HG03521 (cell line): Measurements from ENCODE around the gene RAET1L.
A peak's percentile ranks its signal among the peaks of the same experiment; 100 is the strongest.
"Not testable (repeated sequence)": the region's sequence is repeated elsewhere in the genome, so short reads cannot be mapped to it uniquely, and the experiment has no call there.

ENCODE experiments used
- ATAC-seq: cut with Tn5 transposase; IDR thresholded peaks from one replicate; pipeline ENCODE4 v1.9.1; 2021; ENCODE audit warnings: mild to moderate bottlenecking, moderate library complexity; ENCODE audit not compliant: unreplicated experiment

RAET1L gene

DNA sequence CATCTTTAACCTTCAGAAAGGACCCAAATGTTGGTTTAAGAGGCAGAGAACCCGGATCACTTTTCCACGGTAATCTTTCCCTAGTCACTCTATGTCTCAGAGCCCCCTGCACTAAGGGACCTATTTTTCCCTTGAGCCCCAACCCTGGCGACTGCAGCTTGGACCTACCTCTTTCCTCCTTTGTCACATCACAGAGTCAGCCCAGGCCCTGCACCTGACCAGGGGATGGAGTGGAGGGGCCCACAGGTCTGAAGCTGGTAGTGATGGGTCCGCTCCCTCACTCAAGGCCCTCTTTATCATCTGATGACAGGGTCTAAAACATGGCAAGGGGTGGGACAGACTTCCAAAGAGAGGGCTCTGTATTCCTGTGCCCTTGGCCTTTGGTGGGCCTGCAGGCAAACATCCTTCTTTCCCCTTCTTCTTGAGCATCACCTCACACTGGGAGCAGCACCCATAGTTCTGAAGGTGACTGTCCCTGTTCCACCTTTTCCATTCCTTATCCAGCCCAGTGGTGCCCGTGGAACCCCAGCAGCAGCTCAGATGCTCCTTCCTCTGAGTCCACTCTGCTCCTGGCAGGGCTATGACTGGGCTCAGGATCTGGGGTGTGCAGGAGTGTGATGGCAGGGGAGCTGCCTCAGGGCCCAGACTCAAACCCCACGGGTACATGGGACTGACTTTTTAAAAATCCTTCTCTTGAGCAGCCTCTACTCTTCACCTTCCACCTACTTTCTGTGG is 6.3 kb downstream of the RAET1L start:
- no peak for ATAC-seq

DNA sequence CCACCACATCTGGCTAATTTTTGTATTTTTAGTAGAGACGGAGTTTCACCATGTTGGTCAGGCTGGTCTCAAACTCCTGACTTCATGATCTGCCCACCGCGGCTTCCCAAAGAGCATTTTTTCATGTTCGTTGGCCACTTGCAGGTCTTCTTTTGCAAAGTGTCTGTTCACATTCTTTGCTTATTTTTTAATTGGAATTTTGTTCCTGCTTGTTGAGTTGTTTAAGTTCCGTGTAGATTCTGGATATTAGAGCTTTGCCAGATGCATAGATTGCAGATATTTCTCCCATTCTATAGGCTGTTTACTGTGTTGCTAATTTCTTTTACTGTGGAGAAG is 8.2 kb downstream of the RAET1L start:
- not testable (repeated sequence) for ATAC-seq

DNA sequence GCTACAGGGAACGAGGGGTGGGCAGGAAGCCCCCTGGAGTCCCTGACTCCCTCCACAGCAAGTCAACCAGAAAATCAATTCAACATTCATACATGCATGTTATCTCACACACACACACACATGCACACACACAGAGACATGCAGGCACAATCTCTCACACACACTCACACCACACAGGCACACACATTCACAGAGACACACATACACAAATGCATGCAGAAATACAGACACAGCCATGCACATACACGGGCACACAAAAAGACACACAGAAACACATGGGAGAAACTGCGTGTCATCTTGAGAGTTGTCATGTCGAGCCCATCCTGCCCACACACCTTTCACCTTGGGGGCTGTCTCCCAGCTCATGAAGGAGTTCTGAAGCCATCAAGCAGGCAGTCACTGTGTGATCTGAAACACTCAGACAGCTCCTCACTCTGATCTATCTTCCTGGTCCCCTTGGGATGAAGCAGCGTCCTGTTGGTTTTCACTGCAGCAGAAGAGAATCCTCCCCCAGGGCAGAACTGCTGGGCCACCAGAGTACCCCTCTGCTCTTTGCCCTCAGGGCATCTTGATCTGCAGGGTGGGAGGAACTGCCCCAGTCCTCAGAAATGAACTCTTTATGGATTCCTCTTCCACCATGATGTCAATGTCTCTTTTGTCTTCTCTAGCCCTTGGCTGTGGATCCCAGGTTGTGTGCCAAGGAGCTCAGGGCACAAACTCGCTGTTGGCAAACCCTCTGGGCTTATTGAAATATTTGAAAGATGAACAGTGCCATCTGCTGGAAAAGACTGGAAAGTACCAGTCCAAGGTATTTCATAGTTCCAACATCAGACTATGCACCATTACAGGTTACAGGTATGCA is 8.8 kb downstream of the RAET1L start:
- ATAC-seq = no peak

DNA sequence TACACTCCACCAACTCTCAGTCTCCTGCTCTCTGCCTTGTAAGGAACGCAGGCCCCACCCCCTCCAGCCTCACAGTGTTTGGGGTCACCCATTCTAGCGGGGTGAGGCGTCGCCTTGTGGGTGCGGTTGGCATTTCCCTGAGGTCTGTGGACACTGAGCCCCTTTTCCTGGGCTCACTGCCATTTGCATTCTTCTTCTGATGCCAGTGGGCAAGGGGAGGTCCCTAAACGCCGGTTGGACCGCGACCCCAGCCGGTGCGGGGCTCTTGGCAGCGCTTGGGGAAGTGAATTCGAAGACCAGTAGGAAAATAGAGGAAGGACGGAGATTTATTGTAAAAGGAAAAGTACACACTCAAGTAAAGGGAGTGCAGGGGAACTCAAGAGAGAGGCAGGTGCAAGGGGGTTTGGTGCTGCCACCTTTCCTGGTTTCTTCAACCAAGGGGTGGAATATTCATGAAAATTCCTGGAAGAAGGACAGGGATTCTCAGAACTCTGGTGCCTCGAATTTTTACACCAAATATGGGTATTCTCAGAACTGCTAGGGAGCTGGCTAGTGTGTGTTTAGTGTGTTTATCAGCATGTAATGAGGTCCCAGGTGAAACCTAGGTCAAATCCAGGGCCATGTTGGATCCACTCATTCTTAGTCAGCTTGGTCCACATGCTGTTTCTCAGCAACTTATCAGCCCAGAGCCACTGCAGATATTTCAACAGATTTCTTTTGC is 9.9 kb downstream of the RAET1L start:
- not testable (repeated sequence) for ATAC-seq

DNA sequence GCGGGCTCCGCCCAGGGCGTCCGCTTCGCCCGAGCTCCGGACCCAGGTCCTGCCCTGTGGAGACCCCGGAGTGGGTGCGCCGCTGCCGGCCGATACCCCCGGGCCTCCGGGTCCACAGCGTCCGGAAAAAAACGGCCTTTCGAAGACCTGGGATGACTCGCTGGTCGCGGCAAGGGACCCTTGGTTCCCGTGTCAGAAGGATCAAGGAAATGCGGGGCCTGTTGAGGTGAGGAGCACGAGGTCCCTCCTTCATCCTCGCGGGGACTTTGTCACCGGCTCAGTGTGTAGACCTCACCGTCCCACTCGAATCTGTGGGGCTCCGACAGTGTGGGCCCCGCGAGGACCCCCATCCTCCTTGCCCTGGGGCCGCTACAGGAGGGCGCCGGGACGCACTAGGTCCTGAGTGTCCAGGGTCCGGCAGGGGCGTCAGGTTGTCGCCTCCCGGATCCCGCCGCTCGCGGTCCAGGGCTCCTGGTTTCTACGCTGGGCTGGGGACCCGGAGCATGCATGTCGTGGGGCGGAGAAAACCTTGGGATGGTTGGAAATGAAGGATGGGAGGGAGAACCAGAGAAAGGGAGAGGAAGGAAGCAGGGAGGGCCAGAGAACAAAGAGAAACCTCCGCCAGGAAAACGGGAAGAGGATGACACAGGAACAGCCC is 10.6 kb downstream of the RAET1L start:
- ATAC-seq = not testable (repeated sequence)

DNA sequence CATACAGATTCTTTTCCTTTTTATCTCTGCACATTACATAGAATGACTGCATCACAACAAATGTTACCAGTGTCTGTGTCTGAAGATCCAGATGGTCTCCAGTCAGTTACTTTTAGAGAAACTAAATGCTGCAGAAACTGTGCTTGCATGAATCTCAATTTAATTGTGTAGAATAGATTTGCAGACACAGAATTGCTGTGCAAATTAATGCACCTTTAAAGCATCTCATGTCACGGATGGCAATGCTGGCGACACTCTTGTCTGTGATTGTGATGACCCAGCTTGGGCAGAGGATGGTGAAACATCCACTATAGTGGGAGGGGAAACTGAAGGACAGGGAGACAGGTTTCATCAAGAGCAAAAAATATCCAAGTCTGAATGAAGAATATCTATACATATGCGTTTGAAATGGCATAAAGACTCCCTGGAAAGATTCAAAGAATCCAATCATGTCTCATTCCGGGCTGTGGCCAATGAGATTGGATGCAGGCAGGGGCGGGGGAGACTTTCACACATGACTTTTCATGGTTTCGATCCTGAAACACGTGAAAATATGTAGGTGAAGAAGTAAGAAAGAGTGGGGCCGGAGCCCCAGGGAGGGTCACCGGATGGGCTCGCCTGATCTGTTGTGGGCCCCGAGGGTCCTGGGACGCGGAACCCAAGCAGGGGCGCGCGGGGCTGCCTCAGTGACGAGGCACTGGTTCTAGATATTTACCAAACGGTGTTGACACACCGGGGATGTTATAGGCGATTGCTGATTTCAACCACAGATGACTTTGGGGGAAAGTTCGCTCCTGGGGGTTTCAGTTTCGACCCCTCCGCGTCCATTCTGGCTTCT is 11.3 kb downstream of the RAET1L start:
- ATAC-seq = not testable (repeated sequence)

DNA sequence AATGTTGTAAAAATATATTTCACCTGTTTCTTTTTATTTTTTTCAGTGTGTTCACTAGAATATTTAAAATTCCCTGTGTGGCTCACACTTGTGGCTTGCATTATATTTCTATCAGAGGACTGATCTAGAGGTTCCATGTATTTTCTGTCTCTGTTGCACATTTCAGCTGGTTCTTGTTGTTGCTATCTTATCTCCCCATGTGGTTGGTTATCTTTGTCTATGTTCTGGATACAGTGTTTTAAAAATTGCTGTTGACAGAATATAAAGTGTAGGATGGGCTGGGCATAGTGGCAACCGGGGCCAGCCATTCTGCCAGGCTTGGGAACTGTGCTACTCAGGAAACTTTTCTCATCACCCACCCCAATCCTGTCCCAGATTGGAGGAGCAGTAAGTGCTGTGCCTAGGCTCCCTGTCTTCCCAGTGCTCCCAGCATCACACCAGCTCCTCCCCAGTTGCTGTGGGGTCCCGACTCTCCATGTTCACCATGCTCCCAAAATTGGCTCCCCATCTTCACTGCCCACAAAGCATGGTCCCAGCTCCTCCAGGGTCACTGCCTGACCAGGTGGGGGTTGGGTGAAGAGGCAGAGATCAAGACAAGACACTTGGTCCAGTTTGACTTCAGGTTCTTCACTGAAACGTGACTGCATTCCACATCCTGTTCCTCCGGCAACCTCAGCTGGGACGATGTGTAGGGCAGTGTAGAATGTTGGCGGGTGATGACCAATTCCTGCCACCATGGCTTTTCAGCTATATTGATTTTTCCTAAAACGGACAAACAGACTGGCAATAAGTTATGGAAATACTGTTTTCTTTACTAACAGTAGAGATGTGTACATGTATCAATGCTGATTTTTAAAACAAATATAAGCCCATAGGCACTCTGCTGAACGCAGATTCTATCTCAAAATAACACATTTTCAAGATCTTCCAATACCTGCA is 12.2 kb downstream of the RAET1L start:
- ATAC-seq = not testable (repeated sequence)

DNA sequence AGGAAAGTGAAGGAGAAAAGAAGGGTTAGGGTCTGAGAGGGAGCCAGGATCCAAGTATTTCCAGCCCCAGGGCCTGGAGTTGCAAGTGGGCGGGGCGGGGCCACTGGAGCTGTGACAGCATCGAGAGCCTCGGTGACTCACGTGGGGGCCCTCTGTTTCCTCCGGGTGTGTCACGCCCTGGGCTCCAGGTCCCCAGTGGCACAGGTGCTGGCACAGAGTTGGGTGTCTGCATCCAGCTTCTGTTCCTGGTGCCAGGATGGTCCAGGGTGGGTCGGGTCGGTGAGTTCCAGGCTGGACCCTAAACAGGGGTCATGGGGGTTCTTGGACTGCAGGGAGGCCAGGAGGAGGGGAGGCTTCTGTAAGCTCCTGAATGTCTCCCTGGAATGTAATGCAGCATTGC is 16.7 kb downstream of the RAET1L start:
- no peak for ATAC-seq

DNA sequence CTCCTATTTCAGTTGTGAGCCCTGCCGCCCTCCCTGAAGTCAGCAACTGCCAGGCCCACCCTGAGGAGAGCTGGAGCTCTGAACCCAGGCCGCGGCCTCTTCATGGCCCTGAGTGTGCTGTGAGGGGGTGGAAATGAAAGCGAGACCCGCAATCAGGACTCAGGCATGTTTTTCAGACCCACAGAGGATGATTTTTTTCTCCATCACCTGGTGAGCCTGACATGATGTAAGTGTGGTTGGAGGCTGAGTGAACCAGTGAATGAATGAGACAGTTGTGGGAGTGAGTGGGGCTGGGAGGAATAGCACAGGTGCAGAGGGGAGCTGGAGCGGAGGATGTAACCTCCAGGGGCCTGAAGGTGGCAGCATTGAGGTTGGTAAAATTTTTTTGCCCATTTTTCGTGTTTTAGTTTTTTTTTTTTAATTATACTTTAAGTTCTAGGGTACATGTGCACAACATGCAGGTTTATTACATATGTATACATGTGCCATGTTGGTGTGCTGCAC is 18.3 kb downstream of the RAET1L start:
- peak; percentile 33 for ATAC-seq

DNA sequence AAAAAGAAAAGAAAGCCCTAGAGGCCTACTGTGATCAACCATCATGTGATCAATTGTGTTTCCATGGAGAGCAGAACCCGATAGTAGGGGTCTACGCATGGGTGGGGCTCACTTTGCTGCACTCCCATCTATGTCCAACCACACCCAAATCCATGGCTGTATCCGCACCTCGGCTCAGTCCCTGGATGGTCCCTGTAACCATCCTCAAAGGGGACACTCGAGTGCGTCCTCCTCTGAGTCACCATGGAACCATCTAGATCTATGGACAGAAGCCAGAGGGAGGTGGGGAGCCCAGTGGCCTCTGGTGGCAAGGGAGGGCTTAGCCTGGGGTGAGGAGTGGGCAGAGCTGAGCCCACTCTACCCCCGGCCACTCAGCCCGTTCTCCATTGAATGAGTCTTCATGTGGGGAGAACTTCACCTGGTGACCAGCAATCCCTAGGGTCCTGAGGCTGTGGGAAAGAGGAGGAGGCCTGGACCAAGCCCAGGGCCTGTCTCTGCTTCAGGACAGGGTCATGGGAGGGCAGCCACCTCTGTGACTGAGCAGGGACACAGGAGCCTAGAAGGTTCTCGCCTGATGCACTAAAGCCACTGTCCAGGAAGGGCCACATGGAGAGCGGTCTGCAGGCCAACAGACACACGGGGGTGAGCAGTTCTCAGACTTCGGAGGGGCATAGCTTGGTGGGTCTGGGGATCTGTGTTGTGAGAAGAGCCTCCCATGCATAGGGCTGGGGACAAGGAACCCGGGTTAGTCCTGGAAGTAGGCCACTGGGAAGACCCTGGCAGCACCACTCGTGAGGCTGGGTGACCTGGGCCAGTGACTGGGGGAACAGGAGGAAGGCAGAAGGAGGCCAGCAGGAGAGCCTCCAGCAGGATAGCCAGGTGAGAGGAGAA is 19.3 kb downstream of the RAET1L start:
- no peak for ATAC-seq

DNA sequence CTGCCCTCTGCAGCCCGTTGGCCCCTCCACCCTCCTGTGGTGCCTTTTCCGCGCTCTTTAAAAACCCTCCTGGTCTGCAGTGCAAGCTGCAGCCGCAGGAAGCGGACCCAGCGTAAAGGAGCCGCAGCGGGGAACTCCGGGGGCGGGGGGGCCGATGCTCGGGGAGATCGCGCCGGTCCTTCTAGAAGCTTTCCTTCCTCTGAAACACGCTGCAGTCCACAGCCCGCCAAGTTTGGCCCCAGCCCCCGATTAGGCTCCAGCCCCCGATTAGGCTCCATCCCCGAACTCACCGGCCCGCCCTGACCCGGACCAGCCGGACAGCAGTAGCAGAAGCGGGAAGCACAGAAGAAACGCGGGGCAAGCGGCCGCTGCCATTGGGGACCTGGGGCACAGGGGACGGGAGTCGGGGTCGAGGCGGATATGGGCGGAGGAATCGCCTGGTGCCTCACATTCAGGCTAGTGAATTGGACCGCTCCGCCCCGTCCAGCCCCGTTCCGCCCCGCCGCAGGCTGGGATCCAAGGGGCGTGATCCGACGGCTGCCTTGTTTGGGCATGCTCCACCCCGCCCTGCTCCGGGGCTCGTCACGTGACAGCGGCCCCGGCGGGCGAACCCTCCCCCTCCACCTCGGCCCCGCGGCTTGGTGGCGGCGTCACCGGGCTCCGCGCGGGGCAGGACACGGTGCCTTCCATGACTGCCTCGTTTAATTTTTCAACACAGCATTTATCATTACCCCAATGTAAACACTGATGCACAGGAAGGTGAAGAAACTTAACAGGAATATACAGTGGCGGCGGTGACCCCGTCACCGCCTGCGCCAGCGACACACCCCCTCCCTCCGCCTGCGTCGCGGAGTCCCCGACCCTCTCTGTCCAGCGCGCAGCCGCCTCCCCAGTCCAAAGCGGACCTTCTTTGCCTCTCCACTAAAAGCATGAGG is 20.3 kb downstream of the RAET1L start:
- peak; percentile 68 for ATAC-seq

DNA sequence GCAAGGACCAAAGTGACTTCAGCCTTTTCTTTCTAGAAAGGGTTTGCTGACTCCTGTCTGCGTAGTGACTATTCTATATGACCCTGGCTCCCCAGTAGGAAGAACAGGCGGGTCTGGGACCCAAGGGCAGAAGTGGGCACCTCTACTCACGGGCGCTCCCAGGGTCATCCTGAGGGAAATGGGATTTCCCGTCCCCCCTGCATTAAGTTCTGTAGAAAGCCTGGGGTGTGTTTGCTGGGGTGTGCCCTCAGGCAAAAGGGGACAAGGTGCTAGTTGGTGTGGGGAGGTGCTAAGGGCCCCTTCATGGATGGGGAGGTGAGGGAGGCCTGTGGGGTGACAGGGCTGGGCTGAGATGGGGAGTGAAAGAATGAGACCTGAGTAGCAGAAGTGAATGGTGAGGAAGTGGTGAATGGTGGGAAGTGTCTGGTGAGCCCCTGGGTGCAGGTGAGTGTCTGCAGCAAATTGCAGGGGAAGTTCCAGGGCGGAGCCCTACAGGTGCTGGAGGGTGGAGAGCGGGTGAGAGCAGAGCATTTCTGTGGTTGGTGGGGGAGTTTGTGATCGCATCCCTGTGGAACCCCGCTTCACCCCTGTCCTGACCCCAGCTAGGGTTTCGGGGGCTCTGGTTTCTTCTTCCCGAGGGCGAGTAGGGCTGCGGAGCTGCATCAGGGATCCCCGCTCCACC is 21.1 kb downstream of the RAET1L start:
- no peak for ATAC-seq

DNA sequence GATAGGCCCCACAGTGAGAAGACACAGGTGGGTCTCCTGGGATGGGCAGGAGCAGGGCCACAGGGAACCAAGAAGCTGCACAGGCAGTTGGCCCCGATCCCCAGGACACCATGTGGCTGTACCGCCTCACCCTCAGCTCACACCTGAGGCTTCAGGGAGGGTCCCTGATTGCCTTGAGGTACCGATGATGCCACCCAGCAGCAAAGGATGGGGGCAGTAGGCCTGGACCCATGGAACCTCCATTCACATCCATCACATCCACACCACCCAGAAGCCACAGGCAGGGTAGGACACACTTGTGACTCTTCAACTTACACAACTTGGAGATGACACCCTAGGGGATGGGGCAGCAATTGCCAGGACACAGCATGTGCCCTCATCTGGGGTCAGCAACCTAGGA is 21.7 kb downstream of the RAET1L start:
- ATAC-seq = not testable (repeated sequence)

DNA sequence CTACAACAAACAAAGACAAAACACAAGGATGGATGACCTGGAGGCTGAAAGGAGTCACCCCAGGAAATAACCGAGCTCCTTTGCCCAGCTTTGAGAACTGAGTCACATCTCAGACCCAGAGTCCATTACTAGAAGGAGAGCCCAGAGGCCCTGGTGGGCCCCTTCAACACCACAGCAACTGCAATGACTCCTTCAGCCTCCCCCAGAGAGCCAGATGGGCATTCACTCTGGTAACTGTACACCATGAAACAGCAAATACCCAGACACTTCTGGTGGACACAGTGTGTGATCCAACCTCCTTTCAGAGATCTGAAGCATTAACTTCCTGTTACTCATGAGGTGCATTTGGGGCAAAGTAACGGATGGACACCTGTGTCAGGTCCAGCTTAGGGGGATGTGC is 22.6 kb downstream of the RAET1L start:
- ATAC-seq = no peak

DNA sequence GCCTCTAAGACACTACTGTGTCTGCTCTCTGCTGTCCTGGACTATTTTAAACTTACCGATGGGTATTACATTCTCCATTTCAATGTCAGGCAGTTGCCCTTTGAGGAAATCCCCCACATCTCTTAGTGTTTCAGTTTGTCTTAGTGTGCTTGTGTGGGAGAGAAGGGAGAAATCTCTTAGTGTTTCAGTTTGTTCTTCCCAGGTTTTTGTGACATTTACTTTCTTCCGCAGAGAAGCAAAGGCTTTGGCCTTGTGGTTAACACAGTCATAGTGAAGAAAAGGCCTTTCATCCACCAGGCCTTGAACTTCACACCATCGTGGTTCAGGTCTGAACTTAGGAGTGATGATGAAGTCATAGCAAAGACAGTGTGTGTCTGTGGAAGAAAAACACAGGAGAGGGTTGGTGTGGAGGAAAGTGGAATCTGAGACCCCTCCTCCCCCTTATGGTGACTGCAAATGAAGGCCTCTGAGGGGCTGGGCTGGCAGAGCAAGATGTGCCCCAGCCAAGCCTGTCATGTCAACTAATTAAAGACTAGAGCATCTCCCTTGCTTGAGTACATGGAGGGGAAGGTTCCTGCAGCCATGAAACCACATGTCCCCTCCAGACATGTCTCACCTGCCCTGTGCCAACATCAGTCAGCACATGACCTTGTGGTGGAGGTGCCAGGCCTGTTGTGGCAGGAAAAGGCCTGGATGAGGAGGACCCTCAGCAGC is 23.9 kb downstream of the RAET1L start:
- ATAC-seq = no peak

DNA sequence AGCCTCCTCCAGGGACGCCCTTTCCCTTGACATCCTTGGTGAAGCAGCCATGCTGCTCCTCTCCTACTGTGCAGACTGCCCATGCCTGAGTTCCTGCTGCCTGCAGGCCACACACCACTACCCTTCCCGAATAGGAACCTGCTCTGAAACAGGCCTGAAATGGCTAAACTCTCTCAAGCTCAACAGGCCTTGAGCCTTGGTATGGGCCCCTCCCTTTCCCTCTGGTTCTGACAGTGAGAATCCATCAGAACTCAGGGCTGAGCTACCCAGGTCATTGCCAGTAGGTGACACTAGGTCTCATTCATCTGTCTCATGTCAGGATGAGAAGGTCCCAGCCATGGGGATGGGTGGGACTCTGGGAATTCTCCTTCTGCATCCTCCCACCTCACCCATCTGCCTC is 25.7 kb downstream of the RAET1L start:
- ATAC-seq = no peak
